ENCODE measurements around the gene CYP46A1. TPM values are rescaled to one million over a fixed set of nuclear protein-coding genes. Genes with fewer than 3 reads are reported as not detected.

The CYP46A1 gene
- total and polyA plus RNA-seq, 4 donors: 0.33 to 2.5 (median 1.4) TPM

GRCh38 chr14:99720941-99721791 lies 37.1 kb downstream of the CYP46A1 start:
- TF ChIP-seq CTCF (IDR thresholded peaks at IDR 0.05; ENCODE audit: control extremely low read depth, extremely low read depth): no peak
- ATAC-seq (ENCODE audit: insufficient read depth, low FRiP score): no peak
- no peaks in the 10 kb centered on the region for H3K27me3 ChIP-seq (ENCODE audit: control insufficient read depth in 3 of 3, insufficient read depth in 3 of 3, low read length in 2 of 3)
- H3K27ac ChIP-seq (ENCODE audit: low read depth in 1 of 2, low read length in 1 of 2): no peak overlapping the region
- DNase-seq: no peak
- no peak overlapping the region for H3K9ac ChIP-seq (ENCODE audit: insufficient read depth in 1 of 2, low read length in 2 of 2)
- no peak overlapping the region for H3K4me3 ChIP-seq
- peaks cover 0 to 2% (median 0%) of the 10 kb centered on the region in 5 donors for H3K4me1 ChIP-seq (ENCODE audit: control insufficient read depth in 5 of 5, insufficient read depth in 5 of 5, low read length in 5 of 5)
- H3K9me3 ChIP-seq (ENCODE audit: control insufficient read depth in 4 of 4, insufficient read depth in 3 of 4, low read length in 3 of 4): no peaks in the 10 kb centered on the region
- WGBS, 2 donors: 93% methylated on average over 18 of the region's 18 CpGs
- no peaks in the 10 kb centered on the region for H3K36me3 ChIP-seq (ENCODE audit: control insufficient read depth in 4 of 4, insufficient read depth in 4 of 4, low read length in 4 of 4)

- DNase-seq (no peak), ATAC-seq (ENCODE audit: insufficient read depth, low FRiP score) (no peak)
- TF ChIP-seq CTCF (IDR thresholded peaks at IDR 0.05; ENCODE audit: control extremely low read depth, extremely low read depth): no peak
- H3K9me3 ChIP-seq (ENCODE audit: control insufficient read depth in 4 of 4, insufficient read depth in 3 of 4, low read length in 3 of 4): no peaks in the 10 kb centered on the region
- no peaks in the 10 kb centered on the region for H3K36me3 ChIP-seq (ENCODE audit: control insufficient read depth in 4 of 4, insufficient read depth in 4 of 4, low read length in 4 of 4)
- H3K4me1 ChIP-seq (ENCODE audit: control insufficient read depth in 5 of 5, insufficient read depth in 5 of 5, low read length in 5 of 5): peaks cover 0 to 2% (median 0%) of the 10 kb centered on the region in 5 donors
- H3K4me3 ChIP-seq: no peak overlapping the region
- H3K27ac ChIP-seq (ENCODE audit: low read depth in 1 of 2, low read length in 1 of 2): no peak overlapping the region
- H3K27me3 ChIP-seq (ENCODE audit: control insufficient read depth in 3 of 3, insufficient read depth in 3 of 3, low read length in 2 of 3): no peaks in the 10 kb centered on the region
- no peak overlapping the region for H3K9ac ChIP-seq (ENCODE audit: insufficient read depth in 1 of 2, low read length in 2 of 2)
- 85 to 90% methylated on average over 12 of the region's 12 CpGs for WGBS, 2 donors
Observed at GRCh38 chr14:99721792-99722516, 37.9 kb downstream of the CYP46A1 start.

GRCh38 chr14:99722741-99723140 lies 38.6 kb downstream of the CYP46A1 start:
- Histone ChIP-seq H3K9me3 (ENCODE audit: control insufficient read depth in 4 of 4, insufficient read depth in 3 of 4, low read length in 3 of 4) (no peaks in the 10 kb centered on the region), H3K27ac (ENCODE audit: low read depth in 1 of 2, low read length in 1 of 2) (no peak overlapping the region), H3K4me3 (no peak overlapping the region), H3K27me3 (ENCODE audit: control insufficient read depth in 3 of 3, insufficient read depth in 3 of 3, low read length in 2 of 3) (no peaks in the 10 kb centered on the region), H3K4me1 (ENCODE audit: control insufficient read depth in 5 of 5, insufficient read depth in 5 of 5, low read length in 5 of 5) (no peaks in the 10 kb centered on the region), H3K36me3 (ENCODE audit: control insufficient read depth in 4 of 4, insufficient read depth in 4 of 4, low read length in 4 of 4) (no peaks in the 10 kb centered on the region), H3K9ac (ENCODE audit: insufficient read depth in 1 of 2, low read length in 2 of 2) (no peak overlapping the region)
- 92 to 94% methylated on average over 9 of the region's 9 CpGs for WGBS, 2 donors
- DNase-seq: no peak
- no peak for ATAC-seq (ENCODE audit: insufficient read depth, low FRiP score)
- no peak for TF ChIP-seq CTCF (IDR thresholded peaks at IDR 0.05; ENCODE audit: control extremely low read depth, extremely low read depth)

Data from lung (tissue), 12 donors.